Colon (tissue), 2 donors: ENCODE results near the gene SDK1.

Source experiments
- FAIRE-seq: peaks from 2 replicates; lab custom pipeline; 2012; peaks lifted over from hg19 to GRCh38; lab: Jason Lieb, UNC
- donor health status: control.
- donor health status: control.

SDK1 gene

GRCh38 chr7:3345699-3346481 is 44.8 kb downstream of the SDK1 start:
- FAIRE-seq = no peak

- no peak for FAIRE-seq
Observed at GRCh38 chr7:3349126-3349525, 48.1 kb downstream of the SDK1 start.

GRCh38 chr7:3356173-3356572 is 55.1 kb downstream of the SDK1 start:
- FAIRE-seq = no peak

GRCh38 chr7:3358991-3359390 is 57.9 kb downstream of the SDK1 start:
- FAIRE-seq = no peak

- FAIRE-seq = no peak
Observed at GRCh38 chr7:3367261-3367660, 66.2 kb downstream of the SDK1 start.

GRCh38 chr7:3370068-3370830 is 69.2 kb downstream of the SDK1 start:
- no peak for FAIRE-seq

GRCh38 chr7:3370921-3371320 is 69.9 kb downstream of the SDK1 start:
- FAIRE-seq = no peak

- FAIRE-seq = no peak
Observed at GRCh38 chr7:3371601-3372000, 70.5 kb downstream of the SDK1 start.

GRCh38 chr7:3374239-3374638 is 73.2 kb downstream of the SDK1 start:
- no peak for FAIRE-seq

GRCh38 chr7:3378390-3379150 is 77.5 kb downstream of the SDK1 start:
- no peak for FAIRE-seq

GRCh38 chr7:3380034-3380433 is 79.0 kb downstream of the SDK1 start:
- no peak for FAIRE-seq

GRCh38 chr7:3380886-3381685 is 80.0 kb downstream of the SDK1 start:
- FAIRE-seq = no peak

- FAIRE-seq = no peak
Observed at GRCh38 chr7:3386423-3387190, 85.6 kb downstream of the SDK1 start.

GRCh38 chr7:3393862-3394261 is 92.8 kb downstream of the SDK1 start:
- FAIRE-seq = no peak

- no peak for FAIRE-seq
Observed at GRCh38 chr7:3397324-3397723, 96.3 kb downstream of the SDK1 start.

GRCh38 chr7:3399858-3400257 is 98.8 kb downstream of the SDK1 start:
- no peak for FAIRE-seq

GRCh38 chr7:3404501-3404900 is 103.4 kb downstream of the SDK1 start:
- no peak for FAIRE-seq

GRCh38 chr7:3408814-3409595 is 108.0 kb downstream of the SDK1 start:
- no peak for FAIRE-seq

- FAIRE-seq = no peak
Observed at GRCh38 chr7:3412871-3413270, 111.8 kb downstream of the SDK1 start.

- peak; percentile 10 for FAIRE-seq
Observed at GRCh38 chr7:3415861-3416312, 114.8 kb downstream of the SDK1 start.
